ENCODE measurements around the gene PIGU.

The PIGU gene

GRCh38 chr20:34549291-34549928, 127.5 kb downstream of the PIGU start:
- no peak for DNase-seq

- DNase-seq = no peak
Measured at GRCh38 chr20:34547844-34548613, 128.9 kb downstream of the PIGU start.

- DNase-seq = peak; percentile 96 to 99
Measured at GRCh38 chr20:34546751-34547181, 130.1 kb downstream of the PIGU start.

GRCh38 chr20:34544109-34544796, 132.6 kb downstream of the PIGU start:
- DNase-seq = no peak

GRCh38 chr20:34543463-34544056, 133.3 kb downstream of the PIGU start:
- no peak for DNase-seq

- DNase-seq = no peak
Measured at GRCh38 chr20:34542439-34542838, 134.5 kb downstream of the PIGU start.

- DNase-seq = no peak
Measured at GRCh38 chr20:34541917-34542316, 135.0 kb downstream of the PIGU start.

- DNase-seq = no peak
Measured at GRCh38 chr20:34541264-34541901, 135.5 kb downstream of the PIGU start.

GRCh38 chr20:34540596-34541263, 136.2 kb downstream of the PIGU start:
- DNase-seq = no peak

GRCh38 chr20:34539756-34540155, 137.1 kb downstream of the PIGU start:
- DNase-seq = no peak

GRCh38 chr20:34538671-34539123, 138.2 kb downstream of the PIGU start:
- peak; percentile 13 to 54 for DNase-seq

GRCh38 chr20:34537651-34538050, 139.2 kb downstream of the PIGU start:
- DNase-seq = no peak

- peak; percentile 57 to 86 for DNase-seq
Measured at GRCh38 chr20:34536798-34537394, 140.0 kb downstream of the PIGU start.

- DNase-seq = no peak
Measured at GRCh38 chr20:34535857-34536256, 141.0 kb downstream of the PIGU start.

GRCh38 chr20:34535301-34535840, 141.5 kb downstream of the PIGU start:
- DNase-seq = no peak

GRCh38 chr20:34534391-34535165, 142.3 kb downstream of the PIGU start:
- no peak for DNase-seq

GRCh38 chr20:34532756-34533155, 144.1 kb downstream of the PIGU start:
- no peak for DNase-seq

- no peak for DNase-seq
Measured at GRCh38 chr20:34532320-34532719, 144.6 kb downstream of the PIGU start.

- no peak for DNase-seq
Measured at GRCh38 chr20:34531608-34532265, 145.2 kb downstream of the PIGU start.

GRCh38 chr20:34530342-34530741, 146.6 kb downstream of the PIGU start:
- no peak for DNase-seq

Measured in NCI-H524 (cell line).